ENCODE results near the gene KRAS. TPM values are rescaled to one million over a fixed set of nuclear protein-coding genes. Genes with fewer than 3 reads are reported as not detected.

Gene KRAS
- total and polyA plus RNA-seq, 2 experiments from 2014 or later, result 14.2 to 44.6 TPM

GRCh38 chr12:25257590-25258324, 7.0 kb upstream of the KRAS start:
- Histone ChIP-seq H3K4me2 (ENCODE audit: unreplicated experiment) (no peak overlapping the region), H3F3A (ENCODE audit: insufficient read depth) (no peaks in the 10 kb centered on the region), H3K9ac (no peak overlapping the region), H2AFZ (no peak overlapping the region), H3K27me3 (replicated peaks; ENCODE audit: insufficient read depth) (no peaks in the 10 kb centered on the region), H3K9me3 (ENCODE audit: low read depth) (no peaks in the 10 kb centered on the region), H3K9me2 (ENCODE audit: insufficient read depth) (no peaks in the 10 kb centered on the region), H3K27ac (no peak overlapping the region), H4K20me1 (ENCODE audit: insufficient read depth) (no peaks in the 10 kb centered on the region), H3K4me1 (ENCODE audit: insufficient read depth) (no peaks in the 10 kb centered on the region), H3K79me2 (ENCODE audit: insufficient read depth) (no peaks in the 10 kb centered on the region), H3K36me3 (ENCODE audit: low read depth) (no peaks in the 10 kb centered on the region), H3K4me3 (no peak overlapping the region)
- TF ChIP-seq EZH2 (IDR thresholded peaks at IDR 0.05; ENCODE audit: insufficient read depth, poor library complexity, severe bottlenecking) (no peak), EZH2phosphoT487 (IDR thresholded peaks at IDR 0.05; ENCODE audit: insufficient read depth, low read depth) (no peak)
- in situ Hi-C loops (cut with MboI), result no loop called here
- DNase-seq, result no peak
- 84 to 86% methylated on average over 5 of the region's 5 CpGs for WGBS, 2 experiments (ENCODE audit: low coverage in 1 of 2, low lambda C conversion rate in 2 of 2, missing lambda C conversion rate in 2 of 2)

GRCh38 chr12:25256826-25257225, 6.1 kb upstream of the KRAS start:
- Histone ChIP-seq H3K9ac (no peak overlapping the region), H3K4me3 (no peak overlapping the region), H4K20me1 (ENCODE audit: insufficient read depth) (no peaks in the 10 kb centered on the region), H3K4me1 (ENCODE audit: insufficient read depth) (no peaks in the 10 kb centered on the region), H3K79me2 (ENCODE audit: insufficient read depth) (no peaks in the 10 kb centered on the region), H3K27ac (no peak overlapping the region), H3K9me3 (ENCODE audit: low read depth) (no peaks in the 10 kb centered on the region), H3F3A (ENCODE audit: insufficient read depth) (peaks cover 4% of the 10 kb centered on the region; the same call in 1 of the 2 replicates), H3K9me2 (ENCODE audit: insufficient read depth) (no peaks in the 10 kb centered on the region), H2AFZ (no peak overlapping the region), H3K36me3 (ENCODE audit: low read depth) (no peaks in the 10 kb centered on the region), H3K4me2 (ENCODE audit: unreplicated experiment) (no peak overlapping the region), H3K27me3 (replicated peaks; ENCODE audit: insufficient read depth) (no peaks in the 10 kb centered on the region)
- in situ Hi-C loops (cut with MboI), result no loop called here
- 77 to 86% methylated on average over 3 of the region's 3 CpGs for WGBS, 2 experiments (ENCODE audit: low coverage in 1 of 2, low lambda C conversion rate in 2 of 2, missing lambda C conversion rate in 2 of 2)
- no peak for TF ChIP-seq EZH2 (IDR thresholded peaks at IDR 0.05; ENCODE audit: insufficient read depth, poor library complexity, severe bottlenecking)
- no peak for TF ChIP-seq EZH2phosphoT487 (IDR thresholded peaks at IDR 0.05; ENCODE audit: insufficient read depth, low read depth)
- no peak for DNase-seq

- in situ Hi-C loops (cut with MboI), result no loop called here
- no peak overlapping the region for H3K4me3 ChIP-seq
- no peaks in the 10 kb centered on the region for H3K27me3 ChIP-seq (replicated peaks; ENCODE audit: insufficient read depth)
- H2AFZ ChIP-seq, result no peak overlapping the region
- H3K9me3 ChIP-seq (ENCODE audit: low read depth), result no peaks in the 10 kb centered on the region
- H3K9ac ChIP-seq, result no peak overlapping the region
- no peak overlapping the region for H3K4me2 ChIP-seq (ENCODE audit: unreplicated experiment)
- TF ChIP-seq EZH2 (IDR thresholded peaks at IDR 0.05; ENCODE audit: insufficient read depth, poor library complexity, severe bottlenecking), result no peak
- no peaks in the 10 kb centered on the region for H3K36me3 ChIP-seq (ENCODE audit: low read depth)
- H3K79me2 ChIP-seq (ENCODE audit: insufficient read depth), result no peaks in the 10 kb centered on the region
- H3K27ac ChIP-seq, result no peak overlapping the region
- no peak for DNase-seq
- 89% methylated on average over 5 of the region's 5 CpGs for whole genome bisulfite sequencing, 2 experiments (ENCODE audit: low coverage in 1 of 2, low lambda C conversion rate in 2 of 2, missing lambda C conversion rate in 2 of 2)
- no peaks in the 10 kb centered on the region for H4K20me1 ChIP-seq (ENCODE audit: insufficient read depth)
- H3K4me1 ChIP-seq (ENCODE audit: insufficient read depth), result no peaks in the 10 kb centered on the region
- no peaks in the 10 kb centered on the region for H3K9me2 ChIP-seq (ENCODE audit: insufficient read depth)
- H3F3A ChIP-seq (ENCODE audit: insufficient read depth), result peaks cover 9% of the 10 kb centered on the region; the same call in 1 of the 2 replicates
Measured at GRCh38 chr12:25256005-25256404, 5.3 kb upstream of the KRAS start.

GRCh38 chr12:25254271-25254880, 3.6 kb upstream of the KRAS start:
- H2AFZ ChIP-seq, result no peak overlapping the region

More at GRCh38 chr12:25254271-25254880, 3.6 kb upstream of the KRAS start:
- 79 to 81% methylated on average over 4 of the region's 4 CpGs for WGBS, 2 experiments (ENCODE audit: low coverage in 1 of 2, low lambda C conversion rate in 2 of 2, missing lambda C conversion rate in 2 of 2)
- Histone ChIP-seq H4K20me1 (ENCODE audit: insufficient read depth) (no peaks in the 10 kb centered on the region), H3K4me1 (ENCODE audit: insufficient read depth) (no peaks in the 10 kb centered on the region), H3K27me3 (replicated peaks; ENCODE audit: insufficient read depth) (no peaks in the 10 kb centered on the region), H3K9me3 (ENCODE audit: low read depth) (no peaks in the 10 kb centered on the region), H3K4me3 (no peak overlapping the region), H3F3A (ENCODE audit: insufficient read depth) (peaks cover 9% of the 10 kb centered on the region; the same call in 1 of the 2 replicates), H3K27ac (no peak overlapping the region), H3K9me2 (ENCODE audit: insufficient read depth) (no peaks in the 10 kb centered on the region), H3K4me2 (ENCODE audit: unreplicated experiment) (no peak overlapping the region), H3K9ac (no peak overlapping the region), H3K79me2 (ENCODE audit: insufficient read depth) (peaks cover 9% of the 10 kb centered on the region), H3K36me3 (ENCODE audit: low read depth) (no peaks in the 10 kb centered on the region)
- in situ Hi-C loops (cut with MboI), result no loop called here
- TF ChIP-seq EZH2 (IDR thresholded peaks at IDR 0.05; ENCODE audit: insufficient read depth, poor library complexity, severe bottlenecking), result no peak
- TF ChIP-seq EZH2phosphoT487 (IDR thresholded peaks at IDR 0.05; ENCODE audit: insufficient read depth, low read depth), result no peak
- DNase-seq, result peak; percentile 10

All from GM23248 (cell line).